ENCODE measurements around the gene FOXO3. TPM values are rescaled to one million over a fixed set of nuclear protein-coding genes. Genes with fewer than 3 reads are reported as not detected.

The FOXO3 gene
- total RNA-seq, 4 donors from 2014 or later, result 110 to 176 (median 139) TPM

DNA sequence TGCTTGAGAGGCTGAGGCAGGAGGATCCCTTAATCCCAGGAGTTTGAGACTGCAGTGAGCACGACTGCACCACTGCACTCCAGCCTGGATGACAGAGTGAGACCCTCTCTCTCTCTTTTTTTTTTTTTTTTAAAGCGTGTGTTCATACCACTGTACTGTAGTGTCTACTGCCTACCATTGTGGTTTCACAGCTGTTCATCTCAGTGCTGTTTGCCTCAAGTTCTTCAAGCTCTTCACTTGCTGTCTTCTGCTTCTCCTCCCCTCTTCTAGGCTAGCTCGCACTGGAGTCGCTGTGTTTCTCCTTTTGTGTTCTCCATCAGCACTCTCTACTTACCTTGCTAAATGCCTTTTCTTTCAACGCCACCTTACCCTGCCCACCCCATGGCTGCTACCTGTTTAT lies 7.4 kb downstream of the FOXO3 start:
- WGBS, 2 donors, result 91 to 96% methylated on average over 5 of the region's 5 CpGs

GRCh38 chr6:108568551-108569305 lies 8.0 kb downstream of the FOXO3 start:
- H3K4me3 ChIP-seq (ENCODE audit: low read depth, poor library complexity, severe bottlenecking), result no peak overlapping the region
- DNase-seq (ENCODE audit: low spot score in 2 of 2), result no peak
- 89 to 91% methylated on average over 3 of the region's 3 CpGs for WGBS, 2 donors
- intact Hi-C loops (cut with DNase I; ENCODE audit: low total_unique reads), result no loop called here
- TF ChIP-seq POLR2A (IDR thresholded peaks at IDR 0.05) (no peak), CTCF (IDR thresholded peaks at IDR 0.05) (no peak)

More for the DNA sequence above, 7.4 kb downstream of the FOXO3 start:
- intact Hi-C loops (cut with DNase I; ENCODE audit: low total_unique reads), result no loop called here
- DNase-seq (ENCODE audit: low spot score in 2 of 2), result no peak
- no peak overlapping the region for H3K4me3 ChIP-seq (ENCODE audit: low read depth, poor library complexity, severe bottlenecking)
- TF ChIP-seq CTCF (IDR thresholded peaks at IDR 0.05), result no peak
- TF ChIP-seq POLR2A (IDR thresholded peaks at IDR 0.05), result no peak

- no peak overlapping the region for H3K4me3 ChIP-seq (ENCODE audit: low read depth, poor library complexity, severe bottlenecking)
- 90 to 91% methylated on average over 1 of the region's 1 CpG for WGBS, 2 donors
- intact Hi-C loops (cut with DNase I; ENCODE audit: low total_unique reads), result no loop called here
- DNase-seq (ENCODE audit: low spot score in 2 of 2), result no peak
- TF ChIP-seq CTCF (IDR thresholded peaks at IDR 0.05), result no peak
- TF ChIP-seq POLR2A (IDR thresholded peaks at IDR 0.05), result no peak
These were observed 9.8 kb downstream of the FOXO3 start for GRCh38 chr6:108570517-108570916.

- intact Hi-C loops (cut with DNase I; ENCODE audit: low total_unique reads), result no loop called here
- 35 to 39% methylated on average over 4 of the region's 4 CpGs for WGBS, 2 donors
- TF ChIP-seq POLR2A (IDR thresholded peaks at IDR 0.05), result no peak
- TF ChIP-seq CTCF (IDR thresholded peaks at IDR 0.05), result no peak
- H3K4me3 ChIP-seq (ENCODE audit: low read depth, poor library complexity, severe bottlenecking), result no peak overlapping the region
- DNase-seq (ENCODE audit: low spot score in 2 of 2), result no peak
These were observed 13.9 kb downstream of the FOXO3 start for GRCh38 chr6:108574457-108575141.

DNA sequence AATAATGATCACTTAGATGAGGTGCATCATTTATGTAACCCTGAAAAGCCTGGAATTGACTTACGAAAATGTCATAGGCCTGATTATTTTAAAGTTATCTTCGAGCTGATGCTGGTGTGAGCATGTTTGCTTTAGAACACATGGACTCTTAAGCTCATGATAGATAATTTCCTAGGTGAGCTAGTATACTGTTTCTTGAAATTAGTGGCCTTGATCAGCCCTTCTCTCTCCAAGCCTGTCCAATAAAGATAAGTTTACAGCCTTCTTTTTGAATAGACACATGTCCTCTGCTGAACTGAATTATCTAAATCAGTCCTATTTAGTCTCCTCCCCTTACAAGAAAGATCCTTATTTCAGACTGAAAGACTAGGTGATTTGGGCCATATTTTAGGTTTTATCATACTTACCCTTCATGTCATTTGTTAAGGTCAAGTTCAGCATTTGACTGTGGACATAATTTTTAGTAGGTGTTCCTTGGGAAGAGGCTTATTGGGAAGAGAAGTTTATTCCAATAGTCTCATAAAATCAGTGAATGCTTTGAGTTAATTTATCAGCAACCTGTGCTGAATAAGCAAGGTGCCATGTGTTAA lies 15.3 kb downstream of the FOXO3 start:
- H3K4me3 ChIP-seq (ENCODE audit: low read depth, poor library complexity, severe bottlenecking), result no peak overlapping the region
- no peak for TF ChIP-seq CTCF (IDR thresholded peaks at IDR 0.05)
- TF ChIP-seq POLR2A (IDR thresholded peaks at IDR 0.05), result no peak
- intact Hi-C loops (cut with DNase I; ENCODE audit: low total_unique reads), result no loop called here
- no peak for DNase-seq (ENCODE audit: low spot score in 2 of 2)
- 96% methylated on average over 2 of the region's 2 CpGs for WGBS, 2 donors

Data from lower leg skin (tissue), 4 donors.